GM18511 (cell line): ENCODE data around the gene ABCB11.
"Not testable (repeated sequence)": the region's sequence is repeated elsewhere in the genome, so short reads cannot be mapped to it uniquely, and the experiment has no call there.

ENCODE experiments used
- ATAC-seq: cut with Tn5 transposase; IDR thresholded peaks from one replicate; pipeline ENCODE4 v1.9.1; 2021; ENCODE audit warnings: mild to moderate bottlenecking, moderate library complexity; ENCODE audit not compliant: unreplicated experiment

The ABCB11 gene

DNA sequence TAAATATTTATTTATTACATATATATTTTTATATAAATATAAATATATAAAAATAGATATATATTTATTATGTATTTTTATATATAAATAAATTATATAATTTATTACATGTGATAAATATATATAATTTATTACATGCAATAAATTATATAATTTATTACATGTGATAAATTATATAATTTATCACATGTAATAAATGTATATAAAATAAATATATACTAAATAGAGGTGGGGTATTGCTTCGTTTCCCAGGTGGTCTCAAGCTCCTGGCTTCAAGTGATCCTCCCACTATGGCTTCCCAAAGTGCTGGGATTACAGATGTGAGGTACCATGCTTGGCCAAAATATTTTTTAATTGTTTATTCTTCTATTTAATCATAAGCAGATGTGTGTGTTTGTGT lies 133.7 kb downstream of the ABCB11 start:
- ATAC-seq = no peak

DNA sequence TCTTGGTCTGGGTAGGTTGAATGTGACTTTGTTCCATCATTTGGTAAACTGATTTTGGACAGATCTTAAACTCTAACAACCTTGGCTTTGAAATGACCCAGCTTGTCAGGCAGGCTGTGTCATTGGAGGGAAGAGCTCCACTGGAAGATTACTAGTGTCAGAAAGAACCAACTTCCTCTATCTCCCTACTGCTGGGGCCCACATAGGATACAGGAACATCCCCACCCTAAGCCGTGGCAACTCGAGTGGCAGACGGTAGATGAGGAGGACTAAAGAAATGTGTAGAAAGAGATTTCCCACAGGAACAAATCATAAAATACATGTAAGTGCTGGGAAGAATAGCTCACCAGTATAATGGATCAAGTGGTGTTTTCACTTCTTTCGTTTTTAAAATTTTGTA lies 134.3 kb downstream of the ABCB11 start:
- no peak for ATAC-seq

DNA sequence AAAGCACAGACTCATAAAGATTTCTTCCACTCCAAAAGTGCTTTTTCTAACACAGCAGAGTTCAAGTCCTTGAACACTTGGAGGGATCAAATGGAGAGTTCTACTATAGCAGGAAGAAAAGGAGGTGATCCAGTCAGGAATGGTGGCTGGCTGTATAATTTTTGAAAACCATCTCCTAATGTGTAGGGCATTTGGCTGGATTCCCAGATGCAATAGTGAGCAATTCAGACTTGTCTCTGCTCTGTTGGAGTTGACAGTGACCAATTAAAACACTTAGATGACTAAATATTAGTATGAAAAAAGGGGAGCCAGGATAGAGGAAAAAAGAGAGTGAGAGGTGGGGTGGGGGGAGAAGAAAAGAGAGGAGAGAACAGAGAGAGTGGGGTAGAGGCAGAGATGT lies 135.4 kb downstream of the ABCB11 start:
- no peak for ATAC-seq

DNA sequence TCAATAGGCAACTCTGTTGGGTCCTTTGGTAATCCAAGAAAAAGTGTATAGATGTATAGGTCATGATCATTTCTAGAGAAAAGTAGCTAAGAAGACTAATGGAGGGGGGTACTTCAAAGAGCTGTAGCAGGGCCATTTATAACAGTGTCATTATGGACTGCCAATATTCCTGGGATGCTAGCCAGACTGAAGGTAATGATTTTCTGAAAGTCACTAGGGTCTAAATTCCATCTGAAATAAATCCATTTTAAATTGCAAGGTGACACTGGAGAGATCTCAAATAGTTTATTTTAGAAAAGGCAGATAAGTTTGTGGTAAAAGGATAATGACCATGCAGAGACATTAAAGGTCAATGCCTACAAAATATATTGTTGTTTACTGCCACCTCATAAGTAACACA lies 136.4 kb downstream of the ABCB11 start:
- ATAC-seq = no peak

DNA sequence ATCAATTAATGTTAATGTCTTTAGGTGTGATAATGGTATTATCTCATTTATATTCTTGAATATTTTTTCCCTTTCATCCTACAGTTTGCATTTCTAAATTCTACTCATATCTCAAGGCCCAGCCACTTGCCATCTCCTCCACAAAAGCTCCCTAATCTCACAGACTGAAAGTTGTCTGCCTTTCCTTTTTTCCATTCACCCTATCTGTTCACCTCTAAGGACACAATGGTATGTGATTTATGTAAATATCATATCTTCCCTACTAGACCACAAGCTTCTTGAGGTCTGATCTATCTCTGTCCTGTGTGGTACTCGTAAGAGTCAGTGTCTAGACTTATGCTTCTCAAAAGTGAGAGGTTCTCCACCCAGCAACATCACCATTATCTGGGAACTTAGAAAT lies 137.0 kb downstream of the ABCB11 start:
- ATAC-seq = no peak

DNA sequence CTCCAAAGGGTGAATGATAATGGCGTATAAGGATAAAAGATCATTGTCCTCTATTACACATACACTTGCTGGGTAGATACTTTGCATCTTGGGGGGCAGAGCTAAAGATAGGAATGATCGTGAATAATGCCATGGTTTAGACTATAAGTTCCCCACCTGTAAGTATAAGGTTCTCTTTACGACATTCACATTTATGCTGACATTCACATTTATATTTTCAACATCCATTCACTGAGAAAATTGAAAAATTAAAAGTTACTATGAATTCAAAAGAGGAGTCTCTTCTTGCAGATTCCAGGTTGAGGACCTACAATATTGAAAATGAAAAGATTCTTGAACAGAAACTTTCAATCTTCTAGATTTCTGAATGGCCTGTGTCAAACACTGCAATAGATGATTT lies 138.8 kb downstream of the ABCB11 start:
- ATAC-seq = no peak

DNA sequence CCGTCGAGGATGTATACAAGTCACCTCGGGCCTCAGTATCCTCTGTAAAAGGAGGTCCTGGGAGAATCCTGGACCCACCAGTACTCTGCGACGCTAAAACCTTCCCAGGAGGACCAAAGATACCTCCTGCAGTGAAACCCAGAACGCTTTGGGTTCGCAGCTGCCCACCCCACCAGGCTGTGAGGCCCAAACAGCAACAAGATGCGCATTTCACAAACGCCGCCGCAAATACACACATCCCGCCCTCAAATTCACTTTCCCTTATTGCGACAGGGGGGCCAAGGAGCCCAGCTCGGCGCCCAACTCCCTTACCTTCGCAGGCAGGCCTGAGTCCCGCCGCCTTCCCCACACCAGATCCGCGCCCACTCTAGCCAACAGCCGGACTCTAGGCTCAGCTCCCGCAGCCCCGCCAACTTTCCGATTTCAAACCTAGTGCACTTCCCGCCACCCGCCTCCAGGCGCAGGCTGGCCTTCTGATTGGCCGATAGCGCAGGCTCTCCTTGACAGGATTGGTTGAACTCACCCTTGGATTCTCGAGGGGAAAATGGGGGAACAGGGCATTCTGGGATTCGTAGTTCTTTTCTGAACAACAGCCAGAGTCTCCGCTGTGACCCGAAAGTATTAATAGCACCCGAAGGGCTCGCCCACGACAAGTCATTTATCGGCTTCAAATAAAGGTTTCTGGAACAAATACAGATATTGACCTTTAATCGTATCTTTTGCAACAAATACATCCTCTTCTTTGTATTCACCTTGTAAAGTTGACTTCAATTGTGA lies 140.9 kb downstream of the ABCB11 start, which contains the start of gene SPC25:
Gene SPC25, minus strand, starts transcription at position 425 of the 777 bp plus-strand sequence. CDS start 911 bp downstream, outside the sequence.
- ATAC-seq = peak; percentile 100

DNA sequence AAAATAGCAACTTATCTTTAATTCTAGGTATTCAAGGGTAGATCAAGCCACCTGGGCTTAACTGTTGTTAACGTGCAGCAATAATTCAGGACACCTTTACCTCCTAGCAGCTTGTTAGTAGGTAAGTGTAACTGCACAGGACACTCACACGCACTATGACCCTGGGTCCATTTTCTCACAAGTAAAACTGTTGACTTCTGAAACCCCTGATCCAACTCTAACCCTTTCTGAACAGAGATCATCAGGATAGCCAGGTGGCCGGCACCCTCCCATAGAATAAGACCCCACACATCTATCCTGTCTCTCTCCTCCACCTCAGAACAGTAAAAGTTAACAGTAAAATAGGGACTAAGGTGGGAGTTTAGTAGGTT lies 141.5 kb downstream of the ABCB11 start:
- peak; percentile 11 for ATAC-seq

DNA sequence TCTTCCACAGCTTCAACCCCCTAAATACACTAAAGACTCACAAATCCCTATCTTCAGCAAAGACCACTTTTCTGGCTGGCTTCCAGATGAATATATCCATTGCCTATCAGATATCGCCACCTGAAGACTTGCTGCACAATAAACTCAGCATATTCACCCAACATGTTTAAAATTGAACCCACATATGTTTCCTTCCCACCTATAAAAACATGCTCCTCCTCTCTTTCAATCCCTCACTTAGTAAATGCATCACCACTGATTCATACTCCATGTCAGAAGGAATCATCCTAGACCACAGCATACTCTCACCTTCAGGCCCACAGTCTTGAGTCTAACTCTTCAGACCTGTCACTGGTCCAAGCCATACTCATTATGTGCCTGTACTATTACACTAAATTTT lies 146.1 kb downstream of the ABCB11 start:
- no peak for ATAC-seq

DNA sequence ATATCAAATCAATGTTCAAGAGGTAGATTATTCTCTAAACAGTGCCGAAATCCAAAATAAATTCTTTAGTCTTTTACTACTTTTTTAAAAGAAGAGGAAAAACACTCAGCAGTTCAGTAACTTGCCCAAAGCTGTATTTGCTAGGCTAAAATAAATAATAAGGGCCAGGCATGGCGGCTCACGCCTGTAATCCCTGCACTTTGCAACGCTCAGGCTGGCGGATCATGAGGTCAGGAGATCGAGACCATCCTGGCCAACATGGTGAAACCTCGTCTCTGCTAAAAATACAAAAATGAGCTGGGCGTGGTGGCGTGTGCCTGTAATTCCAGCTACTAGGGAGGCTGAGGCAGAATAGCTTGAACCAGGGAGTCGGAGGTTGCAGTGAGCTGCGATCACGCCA lies 149.0 kb downstream of the ABCB11 start:
- not testable (repeated sequence) for ATAC-seq

DNA sequence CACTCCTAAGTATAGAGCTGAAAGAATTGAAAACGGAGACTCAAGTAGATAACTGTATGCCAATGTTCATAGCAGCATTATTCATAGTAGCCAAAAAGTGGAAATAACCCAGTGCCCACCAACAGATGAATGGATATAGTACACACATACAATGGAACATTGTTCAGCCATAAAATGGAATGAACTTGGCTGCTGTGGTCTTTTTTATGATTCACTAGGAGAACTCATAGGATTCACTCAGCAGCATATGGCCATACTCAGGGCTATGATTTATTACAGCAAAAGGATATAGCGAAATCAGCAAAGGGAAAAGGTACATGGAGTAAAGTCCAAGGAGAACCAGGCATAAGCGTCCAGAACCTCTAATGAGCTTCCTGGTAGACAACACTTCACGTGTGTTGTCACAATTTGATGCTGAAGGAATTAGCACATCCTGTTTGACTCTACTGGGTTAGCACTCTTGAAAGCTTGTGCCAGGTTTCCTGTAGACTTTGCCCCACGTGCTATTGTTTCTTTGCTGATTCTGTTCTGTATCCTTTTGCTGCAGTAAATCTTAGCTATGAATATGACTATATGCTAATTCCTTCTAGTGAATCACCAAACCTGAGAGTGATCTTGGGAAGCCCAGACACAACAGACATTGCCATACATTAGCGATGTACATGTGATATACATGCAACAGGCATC lies 156.6 kb downstream of the ABCB11 start:
- no peak for ATAC-seq

DNA sequence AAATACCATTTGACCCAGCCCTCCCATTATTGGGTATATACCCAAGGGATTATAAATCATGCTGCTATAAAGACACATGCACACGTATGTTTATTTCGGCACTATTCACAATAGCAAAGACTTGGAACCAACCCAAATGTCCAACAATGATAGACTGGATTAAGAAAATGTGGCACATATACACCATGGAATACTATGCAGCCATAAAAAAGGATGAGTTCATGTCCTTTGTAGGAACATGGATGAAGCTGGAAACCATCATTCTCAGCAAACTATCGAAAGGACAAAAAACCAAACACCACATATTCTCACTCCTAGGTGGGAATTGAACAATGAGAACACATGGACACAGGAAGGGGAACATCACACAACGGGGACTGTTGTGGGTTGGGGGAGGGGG lies 160.3 kb downstream of the ABCB11 start:
- ATAC-seq = not testable (repeated sequence)
